SK-N-SH treated with all-trans-retinoic acid at 6 μM for 48 hours (cell line): ENCODE results near the gene POLR1B.

ENCODE experiments used
- ATAC-seq: fragments of 200-7000 bp; cut with Tn5 transposase; 3 replicates; pipeline ENCODE4 v1.9.1; 2020; ENCODE audit warnings: mild to moderate bottlenecking, moderate library complexity
- ARNTL ChIP-seq: fragments of 450-650 bp; formaldehyde crosslinking; IDR thresholded peaks from 2 replicates; pipeline ENCODE4 v1.5.0; 2020; ENCODE audit warnings: low read depth, mild to moderate bottlenecking, moderate library complexity, borderline replicate concordance
- BACH2 ChIP-seq: fragments of 250-450 bp; sonication (Bioruptor Pico); IDR thresholded peaks from 2 replicates; pipeline ENCODE4 v1.9.0; 2021; ENCODE audit warnings: mild to moderate bottlenecking, borderline replicate concordance
- CREB5 ChIP-seq: fragments of 250-450 bp; sonication (Bioruptor Pico); IDR thresholded peaks from 2 replicates; pipeline ENCODE4 v1.5.1; 2020; ENCODE audit warnings: low read depth, mild to moderate bottlenecking, moderate library complexity
- CSDC2 ChIP-seq: fragments of 250-450 bp; sonication (Bioruptor Pico); IDR thresholded peaks from 2 replicates; pipeline ENCODE4 v1.5.0; 2020; ENCODE audit warnings: mild to moderate bottlenecking, moderate library complexity
- CSRNP3 ChIP-seq: fragments of 250-450 bp; sonication (Bioruptor Pico); IDR thresholded peaks from 2 replicates; pipeline ENCODE4 v1.5.1; 2021; ENCODE audit warnings: mild to moderate bottlenecking, moderate library complexity
- ESRRG ChIP-seq: fragments of 250-450 bp; sonication (Bioruptor Pico); IDR thresholded peaks from 2 replicates; pipeline ENCODE4 v1.6.1; 2021; ENCODE audit warnings: mild to moderate bottlenecking
- ISL1 ChIP-seq: fragments of 250-450 bp; sonication (Bioruptor Pico); IDR thresholded peaks from 2 replicates; pipeline ENCODE4 v2.1.2; 2022; ENCODE audit warnings: mild to moderate bottlenecking, moderate library complexity
- OSR1 ChIP-seq: fragments of 250-450 bp; sonication (Bioruptor Pico); IDR thresholded peaks from 2 replicates; pipeline ENCODE4 v1.8.0; 2022; ENCODE audit warnings: moderate library complexity, mild to moderate bottlenecking, inconsistent platforms
- PATZ1 ChIP-seq: fragments of 250-450 bp; sonication (Bioruptor Pico); IDR thresholded peaks from 2 replicates; pipeline ENCODE4 v1.8.0; 2020; ENCODE audit warnings: mild to moderate bottlenecking, moderate library complexity, borderline replicate concordance
- POU6F1 ChIP-seq: fragments of 250-450 bp; sonication (Bioruptor Pico); IDR thresholded peaks from 2 replicates; pipeline ENCODE4 v1.8.0; 2021; ENCODE audit warnings: low read depth, mild to moderate bottlenecking, moderate library complexity, borderline replicate concordance
- TCF4 ChIP-seq: fragments of 250-450 bp; sonication (Bioruptor Pico); IDR thresholded peaks from 2 replicates; pipeline ENCODE4 v1.8.0; 2021; ENCODE audit warnings: mild to moderate bottlenecking, moderate library complexity, borderline replicate concordance
- TOX ChIP-seq: fragments of 250-450 bp; sonication (Bioruptor Pico); IDR thresholded peaks from 2 replicates; pipeline ENCODE4 v1.8.0; 2021; ENCODE audit warnings: mild to moderate bottlenecking, moderate library complexity, borderline replicate concordance
- TSHZ2 ChIP-seq: fragments of 250-450 bp; sonication (Bioruptor Pico); IDR thresholded peaks from 2 replicates; pipeline ENCODE4 v1.5.0; 2020; ENCODE audit warnings: mild to moderate bottlenecking, moderate library complexity
- ZFP3 ChIP-seq: fragments of 250-450 bp; sonication (Bioruptor Pico); IDR thresholded peaks from 2 replicates; pipeline ENCODE4 v1.5.0; 2020; ENCODE audit warnings: mild to moderate bottlenecking, moderate library complexity
- ZFP30 ChIP-seq: fragments of 450-650 bp; formaldehyde crosslinking; IDR thresholded peaks from 2 replicates; pipeline ENCODE4 v1.5.0; 2022; ENCODE audit warnings: mild to moderate bottlenecking, moderate library complexity
- ZNF565 ChIP-seq: fragments of 450-650 bp; formaldehyde crosslinking; conservative IDR thresholded peaks from 2 replicates; pipeline ENCODE4 v1.5.0; 2020; ENCODE audit warnings: low read depth, mild to moderate bottlenecking, moderate library complexity
- ZNF70 ChIP-seq: fragments of 450-650 bp; formaldehyde crosslinking; IDR thresholded peaks from 2 replicates; pipeline ENCODE4 v1.5.0; 2020; ENCODE audit warnings: mild to moderate bottlenecking, moderate library complexity
- ZNF8 ChIP-seq: fragments of 450-650 bp; formaldehyde crosslinking; IDR thresholded peaks from 2 replicates; pipeline ENCODE4 v1.5.0; 2020; ENCODE audit warnings: mild to moderate bottlenecking, moderate library complexity

Gene POLR1B

GRCh38 chr2:112597537-112598322 is 55.5 kb downstream of the POLR1B start:
- TF ChIP-seq POU6F1 (CRISPR knock-in tag), result no peak
- TF ChIP-seq ISL1 (CRISPR knock-in tag), result no peak
- no peak for TF ChIP-seq TCF4 (CRISPR knock-in tag)
- TF ChIP-seq PATZ1 (CRISPR knock-in tag), result no peak
- TF ChIP-seq ZNF8, result no peak
- TF ChIP-seq BACH2 (CRISPR knock-in tag), result no peak
- no peak for TF ChIP-seq CSDC2 (CRISPR knock-in tag)
- TF ChIP-seq TOX (CRISPR knock-in tag), result no peak
- no peak for TF ChIP-seq ESRRG (CRISPR knock-in tag)
- no peak for TF ChIP-seq ARNTL
- no peak for TF ChIP-seq ZFP3 (CRISPR knock-in tag)
- no peak for TF ChIP-seq CSRNP3
- TF ChIP-seq OSR1 (CRISPR knock-in tag), result no peak
- TF ChIP-seq CREB5, result no peak
- TF ChIP-seq, all 23 proteins: peak for 0
- no peak for ATAC-seq

GRCh38 chr2:112600634-112601033 is 58.4 kb downstream of the POLR1B start:
- peak; percentile 63 for ATAC-seq
- TF ChIP-seq TCF4 (CRISPR knock-in tag), result no peak
- no peak for TF ChIP-seq PATZ1 (CRISPR knock-in tag)
- no peak for TF ChIP-seq BACH2 (CRISPR knock-in tag)
- no peak for TF ChIP-seq POU6F1 (CRISPR knock-in tag)
- TF ChIP-seq OSR1 (CRISPR knock-in tag), result no peak
- TF ChIP-seq ZFP3 (CRISPR knock-in tag), result no peak
- TF ChIP-seq CSRNP3, result no peak
- TF ChIP-seq TSHZ2 (CRISPR knock-in tag), result no peak
- no peak for TF ChIP-seq ZNF565 (CRISPR knock-in tag)
- no peak for TF ChIP-seq ZFP30
- no peak for TF ChIP-seq TOX (CRISPR knock-in tag)
- no peak for TF ChIP-seq ZNF70 (CRISPR knock-in tag)
